ENCODE data around the gene ADGRB3. TPM values are rescaled to one million over a fixed set of nuclear protein-coding genes. Genes with fewer than 3 reads are reported as not detected.

ADGRB3 gene
- total RNA-seq, 1 experiment from 2014 or later = 7.7 TPM

GRCh38 chr6:68729377-68729903 is 94.4 kb downstream of the ADGRB3 start:
- H3K4me1 ChIP-seq (ENCODE audit: insufficient read depth, low read length, poor library complexity, severe bottlenecking) = peaks cover 66% of the 10 kb centered on the region
- no peak overlapping the region for H3K4me3 ChIP-seq (ENCODE audit: low read depth, low read length, poor library complexity, severe bottlenecking)
- intact Hi-C loops (cut with micrococcal nuclease; ENCODE audit: unreplicated experiment) = loop anchor here (5.0 kb wide), 1 partner anchor 92 kb away; the partner anchor contains the start of gene ADGRB3
- no peaks in the 10 kb centered on the region for H3K36me3 ChIP-seq (ENCODE audit: insufficient read depth, low read length, poor library complexity, severe bottlenecking)
- DNase-seq (ENCODE audit: low spot score) = no peak
- peak overlapping the region; percentile 56 for H3K27ac ChIP-seq (ENCODE audit: low read depth, low read length, poor library complexity, severe bottlenecking)
- CTCF ChIA-PET = no interaction called here
- TF ChIP-seq EZH2 (IDR thresholded peaks at IDR 0.05; ENCODE audit: borderline replicate concordance, low read depth, low read length, poor library complexity, severe bottlenecking) (no peak), CTCF (conservative IDR thresholded peaks at IDR 0.05; ENCODE audit: low read depth, low read length) (no peak)
- no peaks in the 10 kb centered on the region for H3K27me3 ChIP-seq (replicated peaks; ENCODE audit: insufficient read depth, low read depth, low read length, poor library complexity)
- no peaks in the 10 kb centered on the region for H3K9me3 ChIP-seq (ENCODE audit: low read depth, low read length, poor library complexity, severe bottlenecking)
- POLR2A ChIA-PET (ENCODE audit: low non-redundant PET) = no interaction called here
- BruUV-seq (replicated peaks) = no TSS peak

GRCh38 chr6:68730291-68731054 is 95.4 kb downstream of the ADGRB3 start:
- TSS peak; percentile 18 for BruUV-seq (replicated peaks)
- H3K4me3 ChIP-seq (ENCODE audit: low read depth, low read length, poor library complexity, severe bottlenecking) = peak overlapping the region; percentile 37
- TF ChIP-seq EZH2 (IDR thresholded peaks at IDR 0.05; ENCODE audit: borderline replicate concordance, low read depth, low read length, poor library complexity, severe bottlenecking) (no peak), CTCF (conservative IDR thresholded peaks at IDR 0.05; ENCODE audit: low read depth, low read length) (no peak)
- CTCF ChIA-PET = no interaction called here
- H3K4me1 ChIP-seq (ENCODE audit: insufficient read depth, low read length, poor library complexity, severe bottlenecking) = peaks cover 68% of the 10 kb centered on the region
- no peaks in the 10 kb centered on the region for H3K36me3 ChIP-seq (ENCODE audit: insufficient read depth, low read length, poor library complexity, severe bottlenecking)
- H3K27ac ChIP-seq (ENCODE audit: low read depth, low read length, poor library complexity, severe bottlenecking) = peak overlapping the region; percentile 68
- POLR2A ChIA-PET (ENCODE audit: low non-redundant PET) = no interaction called here
- H3K27me3 ChIP-seq (replicated peaks; ENCODE audit: insufficient read depth, low read depth, low read length, poor library complexity) = no peaks in the 10 kb centered on the region
- intact Hi-C loops (cut with micrococcal nuclease; ENCODE audit: unreplicated experiment) = no loop called here
- H3K9me3 ChIP-seq (ENCODE audit: low read depth, low read length, poor library complexity, severe bottlenecking) = no peaks in the 10 kb centered on the region
- peak; percentile 62 for DNase-seq (ENCODE audit: low spot score)

GRCh38 chr6:68732423-68732822 is 97.3 kb downstream of the ADGRB3 start:
- intact Hi-C loops (cut with micrococcal nuclease; ENCODE audit: unreplicated experiment) = no loop called here
- ChIA-PET CTCF (no interaction called here), POLR2A (ENCODE audit: low non-redundant PET) (no interaction called here)
- no peaks in the 10 kb centered on the region for H3K9me3 ChIP-seq (ENCODE audit: low read depth, low read length, poor library complexity, severe bottlenecking)
- H3K36me3 ChIP-seq (ENCODE audit: insufficient read depth, low read length, poor library complexity, severe bottlenecking) = no peaks in the 10 kb centered on the region
- no TSS peak for BruUV-seq (replicated peaks)
- DNase-seq (ENCODE audit: low spot score) = no peak
- peaks cover 55% of the 10 kb centered on the region for H3K4me1 ChIP-seq (ENCODE audit: insufficient read depth, low read length, poor library complexity, severe bottlenecking)
- H3K4me3 ChIP-seq (ENCODE audit: low read depth, low read length, poor library complexity, severe bottlenecking) = no peak overlapping the region
- no peak overlapping the region for H3K27ac ChIP-seq (ENCODE audit: low read depth, low read length, poor library complexity, severe bottlenecking)
- no peak for TF ChIP-seq CTCF (conservative IDR thresholded peaks at IDR 0.05; ENCODE audit: low read depth, low read length)
- no peak for TF ChIP-seq EZH2 (IDR thresholded peaks at IDR 0.05; ENCODE audit: borderline replicate concordance, low read depth, low read length, poor library complexity, severe bottlenecking)
- H3K27me3 ChIP-seq (replicated peaks; ENCODE audit: insufficient read depth, low read depth, low read length, poor library complexity) = no peaks in the 10 kb centered on the region

All from A673 (cell line).